Endodermal cell (in vitro differentiated cells): ENCODE data around the gene TNF. TPM values are rescaled to one million over a fixed set of nuclear protein-coding genes. Genes with fewer than 3 reads are reported as not detected.

Experiments
- DNase-seq: peaks from one replicate; pipeline ENCODE4 v3.0.0-alpha.2; 2017
- H3K27ac ChIP-seq: 2 replicates; pipeline ENCODE4 v1.5.1; 2013; ENCODE audit warnings: mild to moderate bottlenecking, low read depth, low read length, moderate library complexity
- H3K27me3 ChIP-seq: 2 replicates; pipeline ENCODE4 v1.6.1; 2013; ENCODE audit warnings: mild to moderate bottlenecking, low read length, moderate library complexity; ENCODE audit not compliant: insufficient read depth, control insufficient read depth, poor library complexity, severe bottlenecking
- H3K36me3 ChIP-seq: 2 replicates; pipeline ENCODE4 v1.7.0; 2013; ENCODE audit warnings: mild to moderate bottlenecking, low read length, moderate library complexity; ENCODE audit not compliant: control insufficient read depth, insufficient read depth
- H3K4me1 ChIP-seq: one replicate; pipeline ENCODE4 v1.7.0; 2013; ENCODE audit warnings: low read length; ENCODE audit not compliant: control insufficient read depth, insufficient read depth
- H3K4me3 ChIP-seq: 2 replicates; pipeline ENCODE4 v1.5.1; 2013; ENCODE audit warnings: mild to moderate bottlenecking, low read length, moderate library complexity
- H3K9ac ChIP-seq: 2 replicates; pipeline ENCODE4 v1.6.1; 2013; ENCODE audit warnings: mild to moderate bottlenecking, low read length, moderate library complexity; ENCODE audit not compliant: poor library complexity, severe bottlenecking; ENCODE audit errors: extremely low read depth
- H3K9me3 ChIP-seq: 2 replicates; pipeline ENCODE4 v1.6.1; 2013; ENCODE audit warnings: mild to moderate bottlenecking, low read length, moderate library complexity; ENCODE audit not compliant: control insufficient read depth
- H3K27ac Mint-ChIP-seq: 2 replicates; pipeline ENCODE4 v1.8.0; 2020; ENCODE audit warnings: mixed read lengths
- H3K27me3 Mint-ChIP-seq: 2 replicates; pipeline ENCODE4 v1.8.0; 2021; ENCODE audit warnings: mild to moderate bottlenecking, mixed read lengths; ENCODE audit not compliant: insufficient read depth
- H3K36me3 Mint-ChIP-seq: 2 replicates; pipeline ENCODE4 v1.8.0; 2020; ENCODE audit warnings: low read depth, mixed read lengths
- H3K4me1 Mint-ChIP-seq: 2 replicates; pipeline ENCODE4 v1.8.0; 2020; ENCODE audit warnings: mixed read lengths
- H3K4me3 Mint-ChIP-seq: 2 replicates; pipeline ENCODE4 v1.8.0; 2020; ENCODE audit warnings: mild to moderate bottlenecking, moderate library complexity, mixed read lengths
- H3K9me3 Mint-ChIP-seq: 2 replicates; pipeline ENCODE4 v1.8.0; 2020; ENCODE audit warnings: mild to moderate bottlenecking, mixed read lengths
- CTCF ChIP-seq: fragments of 200-600 bp; sonication (generic); conservative IDR thresholded peaks from 2 replicates; pipeline ENCODE4 v1.5.0; 2021; ENCODE audit warnings: antibody characterized with exemption, mild to moderate bottlenecking
- WGBS, 2 experiments: methylation state at CpG; one replicate each; pipeline versions ENCODE4 v1.1.5 to v1.1.7; 2013; ENCODE audit warnings: missing lambda C conversion rate in 2 of 2, mixed read lengths in 1 of 2; ENCODE audit not compliant: insufficient coverage in 1 of 2, insufficient read length in 1 of 2; 5-methylcytosine and 5-hydroxymethylcytosine counted together
- total RNA-seq, 2 donors: library from RNA; stranded (reverse); fragmentation: NEBNext Ultra II Directional in 1 of 2; extraction: Animal tissue kit (Norgen Biotek cat#: 25700) in 1 of 2; gene quantifications; 2 replicates in 1 of 2; 3 replicates in 1 of 2; pipeline ENCODE4 v1.2.1, GENCODE V29; 2021

The TNF gene
- total RNA-seq, 2 donors from 2014 or later: not detected

GRCh38 chr6:31559606-31559957 lies 15.8 kb upstream of the TNF start:
- Histone ChIP-seq H3K36me3 (peaks cover 22% of the 10 kb centered on the region), H3K27ac (no peak overlapping the region), H3K4me3 (no peak overlapping the region), H3K27me3 (no peaks in the 10 kb centered on the region), H3K4me1 (no peaks in the 10 kb centered on the region), H3K9me3 (no peaks in the 10 kb centered on the region), H3K9ac (no peak overlapping the region)
- 76 to 89% methylated on average over 2 to 4 of the region's 4 CpGs for WGBS, 2 experiments
- Mint-ChIP-seq H3K36me3 (peaks cover 16% of the 10 kb centered on the region), H3K9me3 (no peaks in the 10 kb centered on the region), H3K27ac (no peak overlapping the region), H3K4me3 (no peak overlapping the region), H3K4me1 (no peaks in the 10 kb centered on the region), H3K27me3 (no peaks in the 10 kb centered on the region)
- TF ChIP-seq CTCF: no peak
- no peak for DNase-seq

GRCh38 chr6:31559958-31560696 lies 15.2 kb upstream of the TNF start:
- Histone ChIP-seq H3K27me3 (no peaks in the 10 kb centered on the region), H3K36me3 (peaks cover 19% of the 10 kb centered on the region), H3K4me3 (no peak overlapping the region), H3K9ac (no peak overlapping the region), H3K27ac (peak overlapping the region; percentile 47), H3K4me1 (no peaks in the 10 kb centered on the region), H3K9me3 (no peaks in the 10 kb centered on the region)
- Mint-ChIP-seq H3K4me1 (no peaks in the 10 kb centered on the region), H3K27ac (no peak overlapping the region), H3K36me3 (peaks cover 13% of the 10 kb centered on the region), H3K27me3 (no peaks in the 10 kb centered on the region), H3K9me3 (no peaks in the 10 kb centered on the region), H3K4me3 (no peak overlapping the region)
- no peak for DNase-seq
- no peak for TF ChIP-seq CTCF
- WGBS, 2 experiments: 67 to 87% methylated on average over 4 to 7 of the region's 7 CpGs

- H3K4me1 ChIP-seq: no peaks in the 10 kb centered on the region
- H3K9ac ChIP-seq: no peak overlapping the region
- peaks cover 19% of the 10 kb centered on the region for H3K36me3 ChIP-seq
- no peak for TF ChIP-seq CTCF
- H3K4me1 Mint-ChIP-seq: no peaks in the 10 kb centered on the region
- H3K36me3 Mint-ChIP-seq: peaks cover 13% of the 10 kb centered on the region
- no peaks in the 10 kb centered on the region for H3K9me3 ChIP-seq
- no peak for DNase-seq
- no peaks in the 10 kb centered on the region for H3K27me3 ChIP-seq
- no peak overlapping the region for H3K4me3 Mint-ChIP-seq
- no peaks in the 10 kb centered on the region for H3K9me3 Mint-ChIP-seq
- H3K4me3 ChIP-seq: no peak overlapping the region
- no peaks in the 10 kb centered on the region for H3K27me3 Mint-ChIP-seq
- H3K27ac Mint-ChIP-seq: no peak overlapping the region
- H3K27ac ChIP-seq: peak overlapping the region; percentile 2
Observed at GRCh38 chr6:31560697-31561058, 14.7 kb upstream of the TNF start.
